Measurements from ENCODE around the gene SOD2.

Gene SOD2

GRCh38 chr6:159689001-159689400 lies 4.0 kb downstream of the SOD2 start:
- no peak for DNase-seq (ENCODE audit: low read depth in 2 of 2)
- H3K4me3 ChIP-seq (replicated peaks in 1 of 2; ENCODE audit: low read depth in 2 of 2, low read length in 2 of 2): peak overlapping the region in 1 of 2 donors; percentile 83
- TF ChIP-seq CTCF (IDR thresholded peaks at IDR 0.05; ENCODE audit: low read depth, low read length): no peak

- TF ChIP-seq CTCF (IDR thresholded peaks at IDR 0.05; ENCODE audit: low read depth, low read length): no peak
These were observed 4.7 kb downstream of the SOD2 start for GRCh38 chr6:159688266-159688905.

GRCh38 chr6:159687341-159687740 lies 5.7 kb downstream of the SOD2 start:
- H3K4me3 ChIP-seq (replicated peaks in 1 of 2; ENCODE audit: low read depth in 2 of 2, low read length in 2 of 2): no peak overlapping the region
- no peak for DNase-seq (ENCODE audit: low read depth in 2 of 2)

More at GRCh38 chr6:159688266-159688905, 4.7 kb downstream of the SOD2 start:
- H3K4me3 ChIP-seq (replicated peaks in 1 of 2; ENCODE audit: low read depth in 2 of 2, low read length in 2 of 2): peak overlapping the region in 1 of 2 donors; percentile 83
- DNase-seq (ENCODE audit: low read depth in 2 of 2): no peak

GRCh38 chr6:159686703-159687102 lies 6.3 kb downstream of the SOD2 start:
- no peak for DNase-seq (ENCODE audit: low read depth in 2 of 2)
- TF ChIP-seq CTCF (IDR thresholded peaks at IDR 0.05; ENCODE audit: low read depth, low read length): no peak
- H3K4me3 ChIP-seq (replicated peaks in 1 of 2; ENCODE audit: low read depth in 2 of 2, low read length in 2 of 2): no peak overlapping the region

More at GRCh38 chr6:159687341-159687740, 5.7 kb downstream of the SOD2 start:
- TF ChIP-seq CTCF (IDR thresholded peaks at IDR 0.05; ENCODE audit: low read depth, low read length): no peak

- DNase-seq (ENCODE audit: low read depth in 2 of 2): no peak
- no peak overlapping the region for H3K4me3 ChIP-seq (replicated peaks in 1 of 2; ENCODE audit: low read depth in 2 of 2, low read length in 2 of 2)
- TF ChIP-seq CTCF (IDR thresholded peaks at IDR 0.05; ENCODE audit: low read depth, low read length): no peak
These were observed 7.0 kb downstream of the SOD2 start for GRCh38 chr6:159686040-159686439.

- DNase-seq (ENCODE audit: low read depth in 2 of 2): no peak
- TF ChIP-seq CTCF (IDR thresholded peaks at IDR 0.05; ENCODE audit: low read depth, low read length): no peak
- no peak overlapping the region for H3K4me3 ChIP-seq (replicated peaks in 1 of 2; ENCODE audit: low read depth in 2 of 2, low read length in 2 of 2)
These were observed 9.1 kb downstream of the SOD2 start for GRCh38 chr6:159684013-159684304.

GRCh38 chr6:159682810-159683209 lies 10.2 kb downstream of the SOD2 start:
- no peak for TF ChIP-seq CTCF (IDR thresholded peaks at IDR 0.05; ENCODE audit: low read depth, low read length)
- DNase-seq (ENCODE audit: low read depth in 2 of 2): no peak
- H3K4me3 ChIP-seq (replicated peaks in 1 of 2; ENCODE audit: low read depth in 2 of 2, low read length in 2 of 2): no peak overlapping the region
